ENCODE results near the gene SPATA2.
A peak's percentile ranks its signal among the peaks of the same experiment; 100 is the strongest.
"Not testable (repeated sequence)": the region's sequence is repeated elsewhere in the genome, so short reads cannot be mapped to it uniquely, and the experiment has no call there.

SPATA2 gene

DNA sequence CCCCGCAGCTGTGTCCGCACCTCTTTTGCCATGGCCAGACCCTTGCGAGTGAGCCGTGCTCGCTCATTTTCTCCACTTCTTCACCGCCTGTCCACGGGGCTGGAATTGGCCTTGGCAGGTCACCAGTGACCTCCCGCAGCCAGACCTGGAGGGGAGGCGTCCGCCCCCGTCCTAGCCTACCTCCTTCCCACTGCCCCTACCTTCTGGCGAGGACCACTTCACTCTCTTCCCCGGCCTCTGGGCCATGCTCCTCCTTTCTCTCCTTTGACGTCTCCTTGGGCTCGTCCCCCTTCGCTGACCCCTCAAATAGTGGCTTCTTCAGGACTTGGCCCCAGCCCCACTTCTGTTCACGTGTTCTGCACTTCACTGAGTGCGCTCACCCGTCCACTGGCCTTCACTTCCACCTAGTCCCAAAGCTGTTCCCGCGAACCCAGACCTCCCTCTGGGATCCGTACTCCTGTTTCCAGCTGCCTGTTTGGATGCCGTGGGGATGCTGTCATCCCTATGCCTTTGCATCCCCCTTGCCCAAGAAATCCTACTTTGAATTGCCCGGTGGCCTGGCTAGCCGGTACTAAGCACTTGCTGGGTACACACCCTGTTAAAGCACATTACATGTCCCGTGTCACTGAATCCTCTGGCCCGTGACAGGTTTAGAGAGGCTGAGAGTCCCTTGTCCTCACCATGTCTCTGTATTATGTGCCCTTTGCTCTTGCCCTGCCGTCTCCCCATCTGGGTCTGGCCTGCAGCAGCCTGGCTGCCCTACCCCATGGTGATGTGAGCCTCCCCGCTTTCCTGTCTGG, 33.0 kb downstream of the SPATA2 start:
- DNase-seq, result no peak

DNA sequence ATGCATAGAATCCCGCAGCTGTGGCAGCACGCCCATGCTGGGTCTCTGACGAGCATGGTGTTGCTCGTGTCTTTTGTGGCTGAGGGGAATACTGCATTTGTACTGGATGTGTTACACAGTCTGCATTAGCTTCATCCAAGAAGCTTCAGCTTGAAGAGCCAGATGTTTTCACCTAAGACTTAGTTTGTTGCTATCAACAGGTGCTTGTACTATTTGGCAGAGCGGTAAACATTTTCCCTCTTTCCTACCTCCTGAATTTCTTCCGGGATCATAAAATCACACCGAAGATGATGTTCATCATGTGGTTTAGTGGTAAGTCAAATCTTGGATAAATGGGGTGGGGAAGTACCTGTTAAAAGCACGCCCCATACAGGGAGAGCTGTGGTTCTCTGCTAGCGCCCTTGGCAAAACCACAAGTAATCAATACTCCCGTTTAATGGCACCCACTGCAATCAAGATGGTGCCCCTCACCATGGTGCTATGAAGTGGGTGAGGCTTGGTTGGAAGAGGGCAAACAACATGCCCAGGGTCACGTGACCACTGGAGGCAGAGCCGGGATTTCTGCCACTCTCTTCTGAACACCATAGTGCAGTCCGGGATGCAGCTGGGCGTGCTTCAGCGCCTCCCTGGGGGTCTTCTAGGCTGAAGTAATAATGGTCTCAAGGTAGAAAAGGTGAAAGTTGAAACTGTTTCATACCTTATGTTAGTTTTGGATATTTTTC, 34.4 kb downstream of the SPATA2 start:
- no peak for DNase-seq

DNA sequence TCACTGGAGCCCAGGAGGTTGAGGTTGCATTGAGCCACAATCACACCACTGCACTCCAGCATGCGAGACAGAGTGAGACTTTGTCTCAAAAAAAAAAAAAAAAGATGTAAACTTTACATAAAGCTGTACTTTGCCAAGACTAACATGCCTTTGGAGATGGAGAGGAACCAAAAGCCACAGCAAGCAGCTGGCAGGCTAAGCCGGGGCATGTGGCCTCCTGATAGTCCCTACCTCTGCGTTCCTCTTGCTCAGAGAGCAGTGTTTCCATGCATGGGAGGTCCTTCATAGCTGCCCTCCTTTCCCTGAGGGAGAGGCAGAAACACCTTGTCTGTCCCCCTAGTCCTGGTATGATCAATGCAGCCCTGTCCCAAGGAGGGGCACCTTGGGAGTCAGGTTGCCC, 35.2 kb downstream of the SPATA2 start:
- DNase-seq, result no peak

DNA sequence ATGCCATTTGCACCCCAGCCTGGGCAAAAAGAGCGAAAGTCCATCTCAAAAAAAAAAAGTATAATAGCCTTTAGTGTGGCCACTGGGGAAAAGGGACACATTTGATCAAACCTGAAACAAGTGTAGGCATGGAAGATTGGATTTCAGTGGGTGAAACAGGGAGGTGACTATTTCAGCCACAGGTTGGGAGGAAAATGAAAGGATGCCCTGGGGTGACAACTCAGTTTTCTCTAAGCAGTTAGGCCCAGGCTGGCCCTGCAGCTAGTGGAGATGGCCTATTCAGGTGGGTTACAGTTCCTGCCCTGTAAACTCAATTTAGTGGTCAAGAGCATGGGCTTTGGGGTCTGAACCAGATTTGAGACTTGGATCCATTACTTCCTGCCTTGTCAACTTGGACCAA, 36.4 kb downstream of the SPATA2 start:
- no peak for DNase-seq

DNA sequence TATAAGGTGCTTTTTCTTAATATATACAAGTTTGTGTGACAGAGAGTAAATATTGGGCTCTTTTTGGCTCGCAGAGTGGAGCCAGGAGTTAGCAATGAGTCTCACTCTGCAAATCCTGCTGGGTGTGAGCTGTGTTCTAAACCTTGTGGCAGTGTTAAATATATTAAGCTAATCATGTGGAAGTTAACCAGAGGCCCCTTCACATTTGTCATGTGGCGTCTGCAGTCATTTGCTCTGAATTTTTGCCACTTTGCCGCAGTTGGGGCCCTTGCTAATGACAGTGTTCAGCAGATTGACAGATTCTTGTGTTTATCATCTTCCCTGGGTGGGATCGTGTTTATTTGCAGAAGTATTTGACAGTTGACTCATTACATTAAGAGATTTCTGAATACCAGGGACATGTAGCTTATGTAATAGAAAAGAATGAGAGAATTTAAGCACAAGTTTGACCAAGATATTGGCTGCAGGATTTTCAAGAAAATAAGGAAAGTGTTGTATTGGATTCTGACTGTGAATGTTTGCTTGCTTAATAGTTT, 37.9 kb downstream of the SPATA2 start:
- no peak for DNase-seq

DNA sequence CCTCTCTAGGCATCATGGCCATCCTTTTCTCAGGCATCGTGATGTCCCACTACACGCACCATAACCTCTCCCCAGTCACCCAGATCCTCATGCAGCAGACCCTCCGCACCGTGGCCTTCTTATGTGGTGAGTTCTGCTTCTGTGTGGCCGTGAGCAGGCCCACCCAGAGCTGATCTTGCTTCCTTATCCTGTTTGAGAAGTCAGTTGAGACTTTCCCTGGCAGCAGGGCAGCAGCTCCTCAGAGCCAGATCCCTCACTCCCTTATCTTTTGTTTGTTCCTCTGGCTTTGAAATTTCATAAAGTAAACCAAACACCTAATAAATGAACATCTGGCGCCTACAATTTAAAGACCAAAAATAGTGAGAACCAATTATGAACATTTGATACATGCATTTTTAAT, 40.6 kb downstream of the SPATA2 start:
- DNase-seq, result no peak

DNA sequence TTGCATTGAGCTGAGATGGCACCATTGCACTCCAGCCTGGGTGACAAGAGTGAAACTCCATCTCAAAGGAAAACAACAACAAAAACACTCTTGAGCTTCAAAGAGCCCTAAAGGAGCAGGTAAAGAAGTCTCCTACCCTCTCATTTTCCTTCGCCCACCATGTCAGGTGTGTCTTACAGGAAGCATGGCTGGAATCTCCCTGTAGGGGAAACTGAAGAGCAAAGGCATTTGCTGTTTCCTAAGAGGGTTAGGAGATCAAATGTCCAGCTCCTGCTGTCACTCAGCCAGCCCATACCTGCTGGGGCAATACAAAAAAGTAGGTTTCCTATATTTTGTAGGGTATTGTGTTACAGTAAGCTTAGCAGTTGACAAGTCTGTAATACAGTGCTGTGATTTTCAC, 43.3 kb downstream of the SPATA2 start:
- no peak for DNase-seq

DNA sequence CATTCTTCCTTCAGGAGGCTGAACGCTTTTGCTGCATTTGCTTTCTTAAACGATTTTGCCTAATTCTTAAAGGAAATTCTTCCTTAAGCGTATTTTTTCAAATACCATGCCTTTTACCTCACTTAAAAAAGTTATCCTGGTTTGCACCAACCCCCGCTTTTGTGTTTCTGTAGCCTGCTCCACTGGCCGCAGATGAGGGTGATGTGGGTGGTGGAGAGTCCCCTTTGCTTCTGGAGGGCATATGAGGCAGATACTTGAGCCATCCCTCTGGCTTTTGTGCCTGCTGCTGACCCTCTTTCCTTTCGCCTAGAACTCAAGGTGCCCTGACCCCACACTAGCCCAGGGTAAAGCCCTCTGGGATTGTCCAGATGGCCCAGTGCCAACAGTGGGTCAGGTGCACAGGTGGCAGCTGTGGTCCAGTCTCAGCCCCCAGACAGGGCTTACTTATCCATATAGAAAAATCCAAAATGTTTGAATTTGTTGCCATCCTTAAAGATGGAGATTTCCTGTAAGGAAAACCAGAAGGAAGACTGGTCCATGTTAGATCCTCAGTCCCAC, 43.9 kb downstream of the SPATA2 start:
- no peak for DNase-seq

DNA sequence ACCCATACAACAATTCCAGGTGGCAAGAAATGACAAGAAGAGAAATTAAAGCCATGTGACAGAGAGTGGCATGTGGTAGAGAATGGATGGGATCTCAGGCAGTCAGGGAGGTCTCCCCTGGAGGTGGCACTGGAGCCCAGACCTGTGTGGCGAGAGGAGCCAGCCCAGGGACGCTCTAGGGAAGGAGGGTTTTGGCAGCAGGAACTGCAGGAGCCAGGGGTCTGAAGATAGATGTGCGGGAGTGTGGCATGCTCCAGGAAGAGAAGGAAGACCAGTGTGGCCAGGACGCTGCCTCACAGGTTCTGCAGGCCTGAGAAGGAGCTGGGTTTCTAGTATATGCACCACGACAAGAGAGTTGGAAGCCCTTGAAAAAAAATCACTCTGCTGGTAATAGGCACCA, 45.1 kb downstream of the SPATA2 start:
- no peak for DNase-seq

DNA sequence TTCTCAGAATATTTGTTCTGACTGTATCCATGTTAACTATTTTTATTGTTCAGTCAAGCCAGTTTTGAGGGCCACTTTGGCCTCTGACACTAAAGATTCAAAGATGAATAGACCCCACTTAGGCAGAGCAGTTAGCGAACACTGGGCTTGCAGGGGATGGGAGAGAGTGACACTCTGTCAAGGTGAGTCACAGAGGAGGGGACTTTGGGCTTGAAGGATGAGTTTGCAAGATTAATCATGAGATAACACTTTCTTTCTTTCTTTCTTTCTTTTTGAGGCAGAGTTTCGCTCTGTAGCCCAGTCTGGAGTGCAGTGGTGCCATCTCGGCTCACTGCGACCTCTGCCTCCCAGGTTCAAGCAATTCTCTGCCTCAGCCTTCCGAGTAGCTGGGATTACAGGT, 46.4 kb downstream of the SPATA2 start:
- no peak for DNase-seq

DNA sequence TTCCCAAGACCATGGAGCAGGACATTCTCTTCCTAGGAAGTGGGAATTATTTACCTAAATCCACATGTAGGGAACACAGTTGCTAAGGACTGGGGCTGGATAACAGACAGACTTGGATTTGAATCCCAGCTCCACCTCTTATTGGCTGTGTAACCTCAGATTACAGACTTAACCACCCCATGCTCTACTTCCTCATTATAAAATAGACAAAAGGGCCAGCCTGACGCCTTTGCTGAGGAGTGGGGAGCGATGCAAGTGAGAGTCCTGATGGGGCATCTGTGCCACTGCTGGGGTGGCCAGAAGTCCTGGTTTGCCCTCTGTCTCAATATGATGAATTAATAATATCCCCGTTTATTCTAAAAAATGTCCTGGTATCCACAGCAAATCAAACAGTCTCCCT, 46.8 kb downstream of the SPATA2 start:
- no peak for DNase-seq

DNA sequence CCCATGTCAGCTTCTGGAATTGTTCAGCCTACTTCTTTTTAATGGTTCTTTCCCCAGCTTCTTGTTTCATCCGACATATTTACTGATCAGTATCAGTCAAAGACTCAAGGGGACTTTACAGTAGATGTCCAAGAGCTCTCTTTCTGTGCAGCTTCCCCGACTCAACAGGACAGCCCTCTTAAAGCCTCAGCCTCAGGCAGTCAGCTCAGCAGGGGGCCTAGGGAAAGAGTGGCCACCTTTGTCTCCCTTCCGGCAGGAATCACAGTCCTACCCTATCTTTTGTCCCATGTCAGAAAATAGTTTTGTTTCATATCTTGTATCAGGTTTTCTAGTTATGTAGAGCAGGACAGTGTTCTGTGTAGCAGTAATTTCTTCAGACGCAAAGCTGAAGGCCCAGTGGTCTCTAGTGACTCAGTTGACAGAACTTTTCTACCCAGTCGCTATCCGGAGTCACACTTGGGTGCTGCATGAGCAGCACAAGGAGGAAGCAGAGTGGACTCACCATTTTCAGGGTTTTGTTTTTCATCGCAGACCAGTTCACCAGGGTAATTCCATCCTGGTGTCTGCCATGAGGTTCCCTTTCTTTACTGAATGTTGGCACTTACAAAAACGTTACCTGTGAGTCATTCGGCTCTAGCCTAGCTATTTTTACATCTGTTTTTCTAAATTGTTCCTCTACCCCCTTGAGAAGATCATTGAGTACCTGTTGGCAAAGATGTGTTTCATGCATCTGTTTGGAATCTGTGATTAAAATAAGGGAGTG, 47.7 kb downstream of the SPATA2 start:
- no peak for DNase-seq

DNA sequence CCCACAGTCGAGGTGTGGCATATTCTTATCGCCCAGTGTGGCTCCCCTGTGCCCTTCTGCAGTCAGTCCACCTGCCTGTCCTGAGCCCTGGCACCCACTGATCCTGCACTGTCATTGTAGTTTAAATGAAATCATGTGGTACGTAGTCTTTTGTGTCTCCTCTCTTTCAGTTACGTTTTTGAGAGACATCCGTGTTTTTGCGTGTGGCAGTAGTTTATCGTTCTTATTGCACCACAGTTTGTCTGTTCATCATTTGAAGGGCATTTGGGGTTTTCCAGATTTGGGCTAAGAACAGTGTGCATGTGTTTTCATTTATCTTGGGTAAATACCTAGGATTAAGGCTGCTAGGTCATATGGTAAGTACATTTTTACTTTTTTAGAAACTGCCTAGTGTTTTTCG, 49.3 kb downstream of the SPATA2 start:
- DNase-seq, result no peak

DNA sequence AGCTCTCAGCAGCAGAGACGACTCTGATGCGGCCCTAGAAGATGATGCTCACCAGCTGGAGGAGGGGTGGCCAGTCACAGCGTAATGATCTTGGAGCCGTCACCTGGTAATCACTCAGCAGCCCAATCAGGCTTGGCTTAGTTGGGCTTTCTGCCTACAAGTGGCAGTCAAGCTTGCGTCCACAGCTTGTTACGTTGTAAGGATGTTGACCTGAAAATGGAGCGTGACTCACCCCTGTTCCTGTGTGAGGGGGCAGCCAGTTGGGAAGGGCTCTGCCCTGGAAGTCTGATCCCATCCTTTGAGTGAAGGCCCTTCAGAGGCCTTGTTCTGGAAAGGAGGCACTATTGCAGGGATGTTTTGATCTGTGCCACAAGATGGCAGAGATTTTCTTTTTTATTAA, 49.8 kb downstream of the SPATA2 start:
- DNase-seq, result no peak

DNA sequence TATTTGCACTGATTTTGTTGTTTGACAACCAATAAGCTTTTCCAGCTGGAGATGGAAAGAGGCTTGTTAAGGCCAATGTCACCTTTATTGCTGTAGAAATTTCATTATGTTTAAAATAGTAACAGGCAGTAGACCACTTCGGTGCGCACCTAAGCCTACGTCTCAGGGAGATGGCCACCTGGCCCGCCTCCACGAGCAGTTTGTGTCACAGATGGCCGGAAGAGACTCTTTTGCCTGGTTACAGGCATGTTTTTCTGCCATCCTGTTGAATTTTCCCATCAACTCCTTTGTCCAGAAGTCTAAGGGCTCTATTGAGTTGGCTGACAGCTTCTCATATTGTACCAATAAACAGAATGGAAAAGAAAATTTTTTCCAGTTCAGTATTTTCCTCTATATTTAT, 51.7 kb downstream of the SPATA2 start:
- DNase-seq, result peak; percentile 20 to 73

DNA sequence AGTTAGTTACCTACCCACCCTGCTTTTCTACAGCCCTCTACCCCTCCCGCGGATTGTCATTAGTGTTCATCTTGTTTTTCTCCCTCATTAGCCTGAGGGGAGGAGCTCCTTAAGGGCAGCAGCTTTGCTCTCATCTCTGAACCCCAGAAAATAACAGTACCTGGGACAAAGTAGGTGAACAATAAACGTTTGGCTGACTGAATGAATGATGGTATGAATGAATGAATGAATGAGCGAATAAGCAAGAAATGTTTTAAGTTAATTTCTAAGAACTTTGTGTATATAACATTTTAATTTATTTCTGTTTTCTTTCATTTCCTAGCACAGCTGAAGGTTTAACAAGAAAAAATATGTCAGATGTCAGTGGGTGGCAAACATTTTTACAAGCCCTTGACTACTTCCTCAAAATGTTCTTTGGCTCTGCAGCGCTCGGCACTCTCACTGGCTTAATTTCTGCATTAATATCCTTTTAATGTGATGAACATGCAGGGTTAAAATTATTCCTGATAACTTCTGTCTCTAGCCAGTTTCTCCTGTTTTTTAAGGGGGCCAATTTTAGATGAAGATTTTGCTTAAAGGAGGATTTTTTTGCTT, 52.6 kb downstream of the SPATA2 start:
- DNase-seq, result no peak

DNA sequence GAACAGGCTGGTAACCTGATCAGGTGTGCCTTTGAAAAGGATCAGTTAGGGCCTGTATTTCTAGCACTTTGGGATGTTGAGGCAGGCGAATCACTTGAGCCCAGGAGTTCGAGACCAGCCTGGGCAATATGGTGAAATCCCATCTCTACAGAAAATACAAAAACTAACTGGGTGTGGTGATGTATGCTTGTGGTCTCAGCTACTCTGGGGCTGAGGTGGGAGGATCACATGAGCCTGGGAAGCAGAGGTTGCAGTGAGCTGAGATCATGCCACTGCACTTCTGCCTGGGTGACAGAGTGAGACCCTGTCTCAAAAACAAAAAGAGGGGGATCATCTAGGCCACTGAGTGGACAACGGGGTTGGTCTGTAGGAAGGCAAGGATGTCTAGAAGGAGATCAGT, 54.1 kb downstream of the SPATA2 start:
- DNase-seq, result not testable (repeated sequence)

DNA sequence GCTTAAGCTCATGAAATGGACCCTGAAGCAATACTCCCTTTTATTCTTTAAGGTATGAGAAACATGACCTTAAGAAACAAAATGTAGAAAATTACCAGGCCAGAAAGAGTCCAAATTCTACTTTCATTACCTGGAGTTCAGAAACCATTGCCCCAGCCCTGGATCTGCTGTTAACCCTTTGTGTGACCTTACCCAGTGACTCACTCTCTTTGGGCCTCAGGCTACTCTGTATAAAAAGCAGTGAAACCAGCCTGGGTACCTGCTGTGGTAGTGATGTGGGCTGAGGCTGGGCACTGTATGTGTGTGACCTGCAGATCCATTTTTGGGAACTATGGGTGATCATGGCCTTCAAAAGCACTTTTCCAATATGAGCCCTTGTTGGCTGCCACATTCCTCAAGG, 55.5 kb downstream of the SPATA2 start:
- no peak for DNase-seq

DNA sequence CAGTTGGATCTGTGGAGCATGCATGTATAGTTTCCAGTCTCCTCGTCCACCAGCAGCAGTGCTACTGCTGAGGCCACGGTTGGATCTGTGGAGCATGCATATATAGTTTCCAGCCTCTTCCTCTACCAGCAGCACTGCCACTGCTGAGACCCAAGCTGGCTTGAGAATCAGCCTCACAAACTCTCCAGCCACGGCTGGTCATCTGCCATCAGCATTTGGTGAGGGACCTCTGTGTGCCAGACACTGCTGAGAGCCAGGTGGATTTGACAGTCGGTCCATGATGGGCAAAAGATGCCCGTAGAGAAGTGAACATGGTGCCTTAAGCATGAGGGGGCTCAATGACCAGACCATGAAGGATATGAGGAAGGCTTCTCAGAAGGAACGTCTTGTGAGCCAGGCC, 56.3 kb downstream of the SPATA2 start:
- DNase-seq, result peak; percentile 88 to 92

DNA sequence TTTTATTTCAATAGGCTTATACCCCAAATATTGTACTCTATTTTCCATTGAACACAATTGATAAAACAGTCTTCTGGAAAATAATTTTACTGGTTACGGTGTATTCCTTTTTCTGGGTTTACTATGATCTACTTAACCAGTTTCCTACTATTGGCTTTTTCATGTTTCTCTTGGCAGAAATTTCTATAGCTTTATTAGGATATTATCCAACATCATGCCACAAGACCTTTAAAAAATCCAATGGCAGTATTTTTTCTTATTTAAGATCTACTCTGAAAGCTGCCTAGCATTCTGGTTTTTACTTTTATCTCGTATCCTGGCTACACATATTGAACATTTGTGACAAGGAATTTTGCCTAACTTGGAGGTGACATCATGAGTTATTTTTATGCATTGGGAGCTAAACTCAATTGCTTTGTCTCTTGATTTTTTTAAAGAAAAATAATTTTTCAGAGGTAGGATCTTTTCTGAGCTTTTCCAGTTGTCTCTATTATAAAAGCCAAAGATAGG, 57.2 kb downstream of the SPATA2 start:
- DNase-seq, result no peak

DNA sequence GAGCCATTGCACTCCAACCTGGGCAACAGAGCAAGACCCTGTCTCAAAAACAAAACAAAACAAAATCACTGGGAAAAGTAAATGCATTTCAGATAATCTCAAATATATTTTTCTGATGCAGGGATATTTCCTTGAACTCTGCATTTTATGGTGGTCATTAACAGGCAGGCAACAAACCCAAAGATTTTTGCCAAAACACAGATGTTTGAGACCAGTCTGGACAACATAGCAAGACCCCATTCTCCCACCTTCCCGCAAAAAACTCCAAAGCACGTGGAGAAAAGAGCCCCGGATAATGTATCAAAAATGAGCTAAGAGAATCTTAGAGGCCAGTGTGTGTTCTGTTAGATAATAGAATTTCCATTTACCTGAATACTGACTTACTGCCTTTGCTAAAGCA, 58.4 kb downstream of the SPATA2 start:
- DNase-seq, result no peak

DNA sequence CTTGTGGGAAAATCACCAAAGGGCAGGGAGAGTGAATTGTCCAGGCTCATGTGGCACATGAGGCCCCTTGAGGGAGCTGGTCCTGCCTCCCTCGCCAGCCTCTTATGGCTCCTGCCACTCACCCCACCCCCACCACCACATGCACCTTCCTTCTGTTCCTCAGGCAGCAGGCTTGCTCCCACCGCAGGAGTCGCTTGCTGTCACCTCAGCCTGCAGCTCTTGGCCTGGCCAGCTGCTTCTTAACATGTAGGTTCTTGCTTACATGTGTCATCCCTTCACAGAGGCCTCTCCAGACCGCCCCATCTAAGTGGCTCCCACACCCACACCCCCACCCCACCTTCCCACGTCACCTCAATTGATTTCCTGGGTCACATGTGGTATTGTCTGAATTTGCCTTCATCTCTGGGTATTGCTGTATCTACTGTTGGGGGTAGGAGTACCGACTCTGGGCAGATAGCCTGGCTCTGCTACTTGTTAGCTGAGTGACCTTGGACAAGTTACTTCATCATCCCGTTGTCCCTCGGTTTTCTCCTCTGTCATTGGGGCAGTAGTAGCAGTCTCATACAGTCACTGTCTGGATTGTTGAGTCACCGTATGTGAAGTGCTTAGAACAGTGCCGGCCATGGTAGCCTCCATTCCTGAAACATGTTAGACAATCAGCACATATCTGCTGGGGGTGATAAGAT, 61.0 kb downstream of the SPATA2 start:
- DNase-seq, result no peak

Measured in cerebellar nuclear complex (tissue), 1 donor.